ENCODE measurements around the gene MAML1. TPM values are rescaled to one million over a fixed set of nuclear protein-coding genes. Genes with fewer than 3 reads are reported as not detected.

Gene MAML1
- total and polyA plus RNA-seq, 2 experiments from 2014 or later, result 9.6 to 43.9 TPM

GRCh38 chr5:179733772-179734126 is 1.1 kb downstream of the MAML1 start:
- H3K27ac Mint-ChIP-seq, result peak overlapping the region; percentile 95
- TF ChIP-seq EZH2phosphoT487 (IDR thresholded peaks at IDR 0.05; ENCODE audit: unreplicated experiment) (no peak), NANOG (IDR thresholded peaks at IDR 0.05; ENCODE audit: borderline replicate concordance) (no peak), ZNF462 (CRISPR knock-in tag; IDR thresholded peaks at IDR 0.05) (no peak), CTCF (conservative IDR thresholded peaks at IDR 0.05; ENCODE audit: low read depth in 2 of 2) (no peak), ZNF331 (CRISPR knock-in tag; IDR thresholded peaks at IDR 0.05; ENCODE audit: low read depth) (no peak), ETS1 (IDR thresholded peaks at IDR 0.05) (no peak), STAT1 (IDR thresholded peaks at IDR 0.05; ENCODE audit: unreplicated experiment) (no peak), REST (IDR thresholded peaks at IDR 0.05; ENCODE audit: unreplicated experiment) (no peak), EZH2 (IDR thresholded peaks at IDR 0.05; ENCODE audit: low read depth, unreplicated experiment) (no peak), JUNB (IDR thresholded peaks at IDR 0.05; ENCODE audit: unreplicated experiment) (no peak), POLR2AphosphoS5 (IDR thresholded peaks at IDR 0.05; ENCODE audit: low read depth) (no peak), CREB1 (CRISPR knock-in tag; IDR thresholded peaks at IDR 0.05; ENCODE audit: low read depth) (no peak), ZNF114 (CRISPR knock-in tag; IDR thresholded peaks at IDR 0.05) (no peak)
- H3K4me1 ChIP-seq (ENCODE audit: insufficient read depth), result peaks cover 11% of the 10 kb centered on the region; the same call in 1 of the 2 replicates
- peaks cover 14% of the 10 kb centered on the region for H3K27me3 Mint-ChIP-seq (ENCODE audit: insufficient read depth, low read depth, poor library complexity)
- peak overlapping the region; percentile 88 for H3K4me2 ChIP-seq
- H4K20me1 ChIP-seq (replicated peaks; ENCODE audit: insufficient read depth), result peaks cover 46% of the 10 kb centered on the region
- H3K4me3 ChIP-seq, result peak overlapping the region; percentile 75
- no peak overlapping the region for H2AFZ ChIP-seq
- no peaks in the 10 kb centered on the region for H3K9me2 ChIP-seq (ENCODE audit: insufficient read depth)
- peaks cover 18% of the 10 kb centered on the region for H3K4me1 Mint-ChIP-seq
- H3F3A ChIP-seq (replicated peaks; ENCODE audit: low read depth), result peaks cover 21% of the 10 kb centered on the region
- ATAC-seq (no peak), DNase-seq (ENCODE audit: low spot score) (no peak)
- H3K36me3 ChIP-seq (ENCODE audit: insufficient read depth), result peaks cover 10% of the 10 kb centered on the region
- peak overlapping the region; percentile 90; the same call in 1 of the 2 replicates for H3K27ac ChIP-seq (ENCODE audit: low read depth)
- no peaks in the 10 kb centered on the region for H3K27me3 ChIP-seq (ENCODE audit: insufficient read depth)
- H3K4me3 Mint-ChIP-seq, result peak overlapping the region; percentile 98
- peaks cover 55% of the 10 kb centered on the region for H3K79me2 ChIP-seq (replicated peaks; ENCODE audit: insufficient read depth)
- peaks cover 45% of the 10 kb centered on the region for H3K36me3 Mint-ChIP-seq (ENCODE audit: low read depth)
- no peaks in the 10 kb centered on the region for H3K9me3 Mint-ChIP-seq

Measured in GM23338 (cell line).